Esophagus muscularis mucosa (tissue), 4 donors: ENCODE results near the gene ARHGAP6. TPM values are rescaled to one million over a fixed set of nuclear protein-coding genes. Genes with fewer than 3 reads are reported as not detected.
A peak's percentile ranks its signal among the peaks of the same experiment; 100 is the strongest.

Source experiments
- DNase-seq: peaks from one replicate; pipeline ENCODE4 v3.0.0-alpha.2; 2017; ENCODE audit errors: extremely low spot score
- H3K27ac ChIP-seq, 4 donors: fragments of 200-600 bp; sonication (generic); replicated peaks in 1 of 4; 1 replicate in 3 of 4; 2 replicates in 1 of 4; pipeline ENCODE4 v1.5.1; 2016 to 2019; ENCODE audit warnings: mild to moderate bottlenecking in 1 of 4
- H3K27me3 ChIP-seq, 4 donors: fragments of 200-600 bp; sonication (generic); one replicate each; pipeline versions ENCODE4 v1.5.1 to v1.6.0; 2016 to 2019
- H3K36me3 ChIP-seq, 4 donors: fragments of 200-600 bp; sonication (generic); one replicate each; pipeline ENCODE4 v1.5.1; 2016 to 2019
- H3K4me1 ChIP-seq, 4 donors: fragments of 200-600 bp; sonication (generic); one replicate each; pipeline ENCODE4 v1.5.1; 2016 to 2019
- H3K4me3 ChIP-seq, 4 donors: fragments of 200-600 bp; sonication (generic); 1 replicate in 2 of 4; 2 replicates in 2 of 4; pipeline ENCODE4 v1.5.1; 2016 to 2019; ENCODE audit warnings: mild to moderate bottlenecking in 4 of 4, moderate library complexity in 1 of 4
- H3K9me3 ChIP-seq, 4 donors: fragments of 200-600 bp; sonication (generic); 1 replicate in 3 of 4; 2 replicates in 1 of 4; pipeline ENCODE4 v1.5.1; 2016 to 2019
- CTCF ChIP-seq, 3 experiments: fragments of 200-600 bp in 2 of 3; fragments of 450-650 bp in 1 of 3; sonication (generic) in 2 of 3; IDR thresholded peaks; one replicate each; pipeline ENCODE4 v1.5.1; 2017 to 2019; ENCODE audit warnings: antibody characterized with exemption in 3 of 3, mild to moderate bottlenecking in 2 of 3, moderate library complexity in 1 of 3
- EP300 ChIP-seq: sonication (generic); formaldehyde crosslinking; IDR thresholded peaks from one replicate; pipeline ENCODE4 v1.6.1; 2017; ENCODE audit warnings: antibody characterized with exemption
- POLR2A ChIP-seq: fragments of 450-650 bp; IDR thresholded peaks from one replicate; pipeline ENCODE4 v1.6.1; 2017; ENCODE audit warnings: antibody characterized with exemption, moderate library complexity, mild to moderate bottlenecking, low read depth
- POLR2AphosphoS5 ChIP-seq, 2 donors: sonication (generic); formaldehyde crosslinking; IDR thresholded peaks; one replicate each; pipeline ENCODE4 v1.6.1; 2017; ENCODE audit warnings: antibody characterized with exemption in 2 of 2
- WGBS: methylation state at CpG from one replicate; pipeline ENCODE4 v1.1.5; 2018; 5-methylcytosine and 5-hydroxymethylcytosine counted together
- intact Hi-C: fragments of 100-400 bp; cut with DNase I; formaldehyde crosslinking; loops from one replicate; pipeline ENCODE4 v1.15.1; 2023
- total RNA-seq, 4 donors: library from RNA; depleted of rRNA; stranded (reverse); fragments of >200 nt; gene quantifications; one replicate each; pipeline versions ENCODE4 v1.1.0 to v1.2.1, GENCODE V29; 2016

ARHGAP6 gene
- total RNA-seq, 4 donors from 2014 or later = 25.2 to 44.8 (median 30.6) TPM

DNA sequence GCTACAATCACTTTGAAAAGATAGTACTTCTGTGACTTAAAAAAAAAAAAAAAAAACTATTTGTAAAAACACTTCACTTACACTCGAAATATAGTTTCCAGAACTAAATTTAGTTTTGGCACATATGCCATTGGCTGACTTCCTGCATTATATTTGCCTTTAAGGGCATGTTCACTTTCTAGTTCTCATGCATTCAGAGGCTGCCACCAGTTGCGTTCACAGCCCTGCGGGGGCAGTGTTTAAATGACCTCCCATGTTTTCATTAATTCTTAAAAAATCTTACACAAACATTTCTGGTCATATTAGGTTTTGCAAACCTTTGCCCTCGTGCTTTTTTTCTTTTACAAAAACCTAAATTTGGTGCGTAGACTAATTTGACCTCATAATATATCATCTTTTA is 12.4 kb upstream of the ARHGAP6 start:
- no peak overlapping the region for H3K27ac ChIP-seq
- intact Hi-C loops = no loop called here
- H3K4me1 ChIP-seq = peaks cover 0 to 5% (median 0%) of the 10 kb centered on the region in 4 donors
- H3K36me3 ChIP-seq = no peaks in the 10 kb centered on the region
- H3K27me3 ChIP-seq = no peaks in the 10 kb centered on the region
- WGBS = 32% methylated on average over 5 of the region's 5 CpGs
- peak in 1 of 3 experiments; percentile 49 for TF ChIP-seq CTCF (IDR thresholded peaks at IDR 0.05)
- no peak for TF ChIP-seq POLR2A
- no peaks in the 10 kb centered on the region for H3K9me3 ChIP-seq
- no peak overlapping the region for H3K4me3 ChIP-seq
- no peak for DNase-seq

GRCh38 chrX:11672213-11672612 is 6.5 kb upstream of the ARHGAP6 start:
- no peak for TF ChIP-seq CTCF (IDR thresholded peaks at IDR 0.05)
- TF ChIP-seq EP300 = no peak
- TF ChIP-seq POLR2A = no peak
- no peak for TF ChIP-seq POLR2AphosphoS5 (IDR thresholded peaks at IDR 0.05)
- Histone ChIP-seq H3K27ac (no peak overlapping the region), H3K27me3 (no peaks in the 10 kb centered on the region), H3K4me1 (peaks cover 0 to 2% (median 0%) of the 10 kb centered on the region in 4 donors), H3K36me3 (no peaks in the 10 kb centered on the region), H3K4me3 (no peak overlapping the region), H3K9me3 (no peaks in the 10 kb centered on the region)
- 60% methylated on average over 4 of the region's 4 CpGs for WGBS
- DNase-seq = no peak
- intact Hi-C loops = no loop called here

DNA sequence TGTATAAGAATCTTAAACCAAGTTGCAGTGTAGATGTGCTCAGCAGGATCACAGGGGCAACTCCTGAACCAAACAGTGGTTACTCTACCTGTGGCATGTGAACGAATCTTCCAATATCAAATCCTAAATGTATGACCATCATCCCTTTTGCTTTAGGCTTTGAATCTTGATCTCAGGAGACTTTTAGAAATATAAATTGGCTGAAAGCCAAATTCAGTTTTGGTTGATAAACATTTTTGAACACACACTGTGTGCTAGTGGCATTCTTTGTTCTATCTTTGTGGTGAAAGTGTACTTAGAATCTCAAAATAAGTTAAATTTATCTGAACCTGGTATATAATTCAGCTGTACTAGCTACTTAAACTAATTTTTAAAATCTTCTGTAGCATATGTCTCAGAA is 4.6 kb upstream of the ARHGAP6 start:
- Histone ChIP-seq H3K9me3 (peaks cover 0 to 3% (median 0%) of the 10 kb centered on the region in 4 donors), H3K4me3 (no peak overlapping the region), H3K27ac (no peak overlapping the region), H3K4me1 (peaks cover 0 to 6% (median 3%) of the 10 kb centered on the region in 4 donors), H3K27me3 (no peaks in the 10 kb centered on the region), H3K36me3 (no peaks in the 10 kb centered on the region)
- WGBS = 90% methylated on average over 1 of the region's 1 CpG
- no peak for TF ChIP-seq CTCF (IDR thresholded peaks at IDR 0.05)
- no peak for TF ChIP-seq EP300
- TF ChIP-seq POLR2AphosphoS5 (IDR thresholded peaks at IDR 0.05) = no peak
- intact Hi-C loops = no loop called here
- DNase-seq = no peak

DNA sequence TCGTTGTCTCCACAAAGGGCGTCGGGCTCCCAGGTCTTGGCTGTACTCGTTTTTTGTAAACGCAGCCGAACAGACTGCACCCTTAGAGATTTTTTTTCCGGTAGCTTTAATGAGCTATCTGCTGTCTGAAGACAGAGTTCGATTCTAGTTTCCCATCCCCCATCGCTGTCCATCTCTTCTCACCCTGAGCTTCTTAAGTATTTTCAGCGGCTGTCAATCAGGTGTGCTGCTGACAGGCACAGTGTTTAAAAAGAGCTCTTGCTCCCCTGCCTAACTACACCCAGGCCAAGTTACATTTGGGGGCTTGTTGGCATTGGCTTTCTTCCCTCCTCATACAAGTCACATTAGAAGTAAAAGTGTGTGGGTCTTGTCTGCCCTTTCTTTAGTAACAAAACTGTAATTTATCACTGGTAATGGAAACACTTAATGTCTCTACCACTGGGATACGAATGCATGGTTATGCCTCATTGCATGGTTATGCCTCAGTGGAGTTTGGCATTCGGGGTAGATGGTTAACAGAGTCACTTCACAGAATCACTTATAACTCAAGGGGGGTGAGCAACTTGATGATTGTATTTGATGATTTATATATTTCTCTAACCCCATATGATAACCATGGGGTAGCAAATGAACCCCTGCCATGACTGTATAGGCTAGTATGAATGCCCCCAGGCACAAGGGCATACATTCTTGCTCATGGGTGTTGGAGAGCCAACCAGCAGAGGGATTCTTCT is 1.4 kb upstream of the ARHGAP6 start:
- TF ChIP-seq EP300 (no peak), CTCF (IDR thresholded peaks at IDR 0.05) (no peak), POLR2A (no peak), POLR2AphosphoS5 (IDR thresholded peaks at IDR 0.05) (no peak)
- intact Hi-C loops = loop anchor here (5.0 kb wide), 1 partner anchor 130 kb away; no protein-coding TSS in a partner anchor
- Histone ChIP-seq H3K4me3 (peak overlapping the region in 3 of 4 donors; percentile 58 to 67 (median 61)), H3K36me3 (no peaks in the 10 kb centered on the region), H3K9me3 (peaks cover 0 to 7% (median 0%) of the 10 kb centered on the region in 4 donors), H3K4me1 (peaks cover 0 to 18% (median 6%) of the 10 kb centered on the region in 4 donors), H3K27ac (peak overlapping the region in 1 of 4 donors; percentile 79), H3K27me3 (peaks cover 0 to 3% (median 0%) of the 10 kb centered on the region in 4 donors)
- 40% methylated on average over 12 of the region's 12 CpGs for WGBS
- DNase-seq = no peak
